IPS-20b (cell line): ENCODE measurements around the gene SELENOI.
"Not testable (repeated sequence)": the region's sequence is repeated elsewhere in the genome, so short reads cannot be mapped to it uniquely, and the experiment has no call there.

ENCODE experiments used
- H3K27ac ChIP-seq: one replicate; pipeline ENCODE4 v1.5.1; 2013; ENCODE audit warnings: low read length
- H3K27me3 ChIP-seq: 2 replicates; pipeline ENCODE4 v1.6.1; 2013; ENCODE audit warnings: mild to moderate bottlenecking, low read length, inconsistent platforms; ENCODE audit not compliant: insufficient read depth
- H3K36me3 ChIP-seq: 2 replicates; pipeline ENCODE4 v1.6.1; 2013; ENCODE audit warnings: low read depth, mild to moderate bottlenecking, inconsistent platforms, low read length, moderate library complexity; ENCODE audit not compliant: insufficient read depth
- H3K4me1 ChIP-seq: 2 replicates; pipeline ENCODE4 v1.6.1; 2013; ENCODE audit warnings: mild to moderate bottlenecking, control low read depth, inconsistent platforms, low read length, moderate library complexity; ENCODE audit not compliant: insufficient read depth
- H3K4me3 ChIP-seq: 2 replicates; pipeline ENCODE4 v1.5.1; 2013; ENCODE audit warnings: mild to moderate bottlenecking, low read length, inconsistent platforms
- H3K9ac ChIP-seq: 2 replicates; pipeline ENCODE4 v1.6.1; 2013; ENCODE audit warnings: low read depth, mild to moderate bottlenecking, inconsistent platforms, low read length, moderate library complexity
- H3K9me3 ChIP-seq: 2 replicates; pipeline ENCODE4 v1.6.1; 2013; ENCODE audit warnings: mild to moderate bottlenecking, low read depth, low read length, inconsistent platforms; ENCODE audit not compliant: insufficient read depth

The SELENOI gene

DNA sequence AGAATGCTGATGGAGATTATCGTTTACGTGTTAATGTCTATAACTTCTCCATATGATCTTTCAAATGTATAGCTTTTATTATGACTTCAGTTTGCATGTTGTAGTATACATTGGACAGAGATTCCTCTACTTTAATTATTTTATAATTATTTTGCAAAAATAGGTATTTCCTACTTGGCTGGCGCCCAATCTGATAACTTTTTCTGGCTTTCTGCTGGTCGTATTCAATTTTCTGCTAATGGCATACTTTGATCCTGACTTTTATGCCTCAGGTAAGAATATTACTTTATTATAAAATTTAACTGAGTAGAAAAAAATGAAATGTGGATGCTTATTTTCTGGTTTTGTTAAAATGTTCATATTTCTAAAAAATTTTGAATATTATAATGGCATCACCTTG is 18.7 kb downstream of the SELENOI start:
- H3K9me3 ChIP-seq: no peaks in the 10 kb centered on the region
- H3K9ac ChIP-seq: no peak overlapping the region
- H3K27ac ChIP-seq: no peak overlapping the region
- no peaks in the 10 kb centered on the region for H3K27me3 ChIP-seq
- no peak overlapping the region for H3K4me3 ChIP-seq
- peaks cover 45% of the 10 kb centered on the region for H3K36me3 ChIP-seq
- H3K4me1 ChIP-seq: no peaks in the 10 kb centered on the region

DNA sequence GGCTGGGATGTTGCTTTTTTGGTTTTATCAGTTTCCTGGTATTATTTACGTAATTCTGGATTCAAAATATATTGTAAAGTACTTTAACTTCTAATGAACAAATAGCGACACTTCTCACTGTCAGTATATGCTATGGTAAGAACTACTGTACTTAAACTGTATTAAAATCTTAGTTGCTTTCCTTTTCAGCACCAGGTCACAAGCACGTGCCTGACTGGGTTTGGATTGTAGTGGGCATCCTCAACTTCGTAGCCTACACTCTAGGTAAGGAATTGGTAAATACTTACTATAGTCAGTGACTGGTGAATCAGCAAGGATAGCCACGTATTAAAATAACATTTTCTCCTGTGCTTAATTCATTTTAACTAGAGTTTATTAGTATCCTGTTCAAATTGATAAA is 21.0 kb downstream of the SELENOI start:
- H3K36me3 ChIP-seq: peaks cover 46% of the 10 kb centered on the region
- H3K9ac ChIP-seq: no peak overlapping the region
- H3K27me3 ChIP-seq: no peaks in the 10 kb centered on the region
- no peaks in the 10 kb centered on the region for H3K4me1 ChIP-seq
- no peaks in the 10 kb centered on the region for H3K9me3 ChIP-seq
- H3K27ac ChIP-seq: no peak overlapping the region
- H3K4me3 ChIP-seq: no peak overlapping the region

DNA sequence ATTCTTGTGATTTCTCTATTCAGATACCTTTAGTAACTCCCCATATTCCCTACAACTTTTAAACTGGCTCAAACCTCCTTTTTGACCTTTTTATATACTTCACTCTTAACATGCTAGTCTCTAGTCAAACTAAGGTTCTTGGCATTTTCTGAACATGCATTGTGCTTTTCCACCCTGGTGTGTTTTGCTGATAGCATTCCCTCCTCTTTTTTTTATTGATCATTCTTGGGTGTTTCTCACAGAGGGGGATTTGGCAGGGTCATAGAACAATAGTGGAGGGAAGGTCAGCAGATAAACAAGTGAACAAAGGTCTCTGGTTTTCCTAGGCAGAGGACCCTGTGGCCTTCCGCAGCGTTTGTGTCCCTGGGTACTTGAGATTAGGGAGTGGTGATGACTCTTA is 23.7 kb downstream of the SELENOI start:
- H3K36me3 ChIP-seq: peaks cover 72% of the 10 kb centered on the region
- not testable (repeated sequence) for H3K4me1 ChIP-seq, H3K27ac ChIP-seq, H3K27me3 ChIP-seq, H3K4me3 ChIP-seq, H3K9me3 ChIP-seq, H3K9ac ChIP-seq

DNA sequence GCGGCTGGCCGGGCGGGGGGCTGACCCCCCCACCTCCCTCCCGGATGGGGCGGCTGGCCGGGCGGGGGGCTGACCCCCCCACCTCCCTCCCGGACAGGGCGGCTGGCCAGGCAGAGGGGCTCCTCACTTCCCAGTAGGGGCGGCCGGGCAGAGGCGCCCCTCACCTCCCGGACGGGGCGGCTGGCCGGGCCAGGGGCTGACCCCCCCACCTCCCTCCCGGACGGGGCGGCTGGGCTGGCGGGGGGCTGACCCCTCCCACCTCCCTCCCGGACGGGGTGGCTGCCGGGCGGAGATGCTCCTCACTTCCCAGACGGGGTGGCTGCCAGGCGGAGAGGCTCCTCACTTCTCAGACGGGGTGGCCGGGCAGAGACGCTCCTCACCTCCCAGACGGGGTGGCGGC is 25.0 kb downstream of the SELENOI start:
- not testable (repeated sequence) for H3K4me3 ChIP-seq, H3K9me3 ChIP-seq, H3K27me3 ChIP-seq, H3K9ac ChIP-seq, H3K4me1 ChIP-seq, H3K27ac ChIP-seq
- peaks cover 74% of the 10 kb centered on the region for H3K36me3 ChIP-seq

DNA sequence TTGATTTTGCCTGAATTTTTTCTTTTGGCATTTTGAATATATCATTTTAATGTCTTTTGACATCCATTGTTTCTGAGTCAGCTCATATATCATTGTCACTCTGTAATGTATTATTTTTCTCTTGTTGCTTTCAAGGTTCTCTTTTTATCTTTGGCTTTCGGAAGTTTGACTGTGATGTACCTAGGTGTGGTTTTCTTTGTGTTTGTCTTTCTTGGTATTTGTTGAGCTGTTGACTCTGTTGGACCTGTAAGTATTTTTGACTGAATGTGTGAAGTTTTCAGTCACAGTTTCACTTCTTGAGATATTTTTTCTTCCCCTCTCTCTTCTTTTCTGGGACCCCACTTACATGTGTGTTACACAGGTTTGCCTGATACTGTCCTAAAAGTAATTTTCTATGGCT is 30.9 kb downstream of the SELENOI start:
- no peak overlapping the region for H3K4me3 ChIP-seq
- H3K9me3 ChIP-seq: no peaks in the 10 kb centered on the region
- H3K36me3 ChIP-seq: peaks cover 69% of the 10 kb centered on the region
- no peak overlapping the region for H3K9ac ChIP-seq
- H3K27ac ChIP-seq: no peak overlapping the region
- no peaks in the 10 kb centered on the region for H3K4me1 ChIP-seq
- no peaks in the 10 kb centered on the region for H3K27me3 ChIP-seq

DNA sequence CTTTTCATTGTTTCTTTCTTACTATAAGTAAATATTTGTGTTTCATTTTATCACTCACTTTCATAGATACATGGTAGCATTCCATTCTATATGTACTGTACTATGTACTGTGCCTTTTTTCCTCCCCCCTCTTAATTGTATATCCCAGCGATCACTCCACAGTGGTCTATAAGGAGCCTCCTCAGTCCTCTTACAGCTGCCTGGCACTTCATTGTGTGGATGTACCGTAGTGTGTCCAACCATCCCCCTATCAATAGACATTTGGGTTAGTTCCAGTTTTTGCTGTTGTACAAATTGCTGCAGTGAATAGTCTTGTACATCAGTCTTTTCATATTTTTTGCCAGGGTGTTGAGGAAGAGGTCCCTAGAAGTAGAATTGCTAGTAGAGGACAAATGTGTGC is 34.3 kb downstream of the SELENOI start:
- Histone ChIP-seq H3K27ac (no peak overlapping the region), H3K4me3 (no peak overlapping the region), H3K9ac (no peak overlapping the region), H3K27me3 (no peaks in the 10 kb centered on the region), H3K4me1 (no peaks in the 10 kb centered on the region), H3K9me3 (no peaks in the 10 kb centered on the region), H3K36me3 (peaks cover 60% of the 10 kb centered on the region)

DNA sequence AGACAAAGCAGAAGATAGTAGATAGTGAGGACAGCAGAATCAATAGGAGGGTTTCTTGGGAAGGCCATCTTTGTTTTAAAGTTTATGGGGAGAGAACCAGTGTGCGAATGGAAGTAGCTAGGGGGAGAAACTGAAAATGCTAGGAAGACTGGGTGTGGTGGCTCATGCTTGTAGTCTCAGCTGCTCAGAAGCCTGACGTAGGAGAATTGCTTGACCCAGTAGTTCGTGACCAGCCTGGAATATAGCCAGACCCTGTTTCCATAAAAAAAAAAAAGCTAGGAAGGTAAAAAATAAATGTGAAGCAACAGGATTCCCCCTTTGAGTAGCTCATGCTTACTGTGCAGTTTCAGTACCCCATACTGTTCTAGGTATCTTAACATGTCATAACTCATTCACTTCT is 36.6 kb downstream of the SELENOI start:
- Histone ChIP-seq H3K36me3 (peaks cover 70% of the 10 kb centered on the region), H3K9me3 (no peaks in the 10 kb centered on the region), H3K27ac (no peak overlapping the region), H3K27me3 (no peaks in the 10 kb centered on the region), H3K4me1 (no peaks in the 10 kb centered on the region), H3K4me3 (no peak overlapping the region), H3K9ac (no peak overlapping the region)

DNA sequence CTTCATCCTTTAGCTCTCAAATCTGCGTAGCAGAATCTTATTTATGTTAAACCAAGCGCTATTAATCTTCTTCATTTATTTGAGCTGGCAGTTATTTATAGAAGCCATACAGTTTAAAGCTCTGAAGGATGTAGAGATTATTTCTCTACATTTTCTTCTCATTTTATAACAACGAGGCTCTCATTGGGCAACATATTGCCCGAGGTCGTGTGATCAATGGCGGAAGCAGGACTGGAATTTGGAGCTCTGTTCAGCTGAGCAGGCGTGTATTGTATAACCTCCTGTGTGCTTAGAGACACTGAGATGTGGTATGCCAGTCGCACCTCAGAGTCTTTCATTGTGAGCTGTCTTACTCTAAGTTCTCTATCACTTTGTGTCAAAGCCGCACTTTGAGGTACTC is 38.2 kb downstream of the SELENOI start:
- H3K9ac ChIP-seq: no peak overlapping the region
- H3K36me3 ChIP-seq: peaks cover 77% of the 10 kb centered on the region
- H3K27me3 ChIP-seq: no peaks in the 10 kb centered on the region
- no peaks in the 10 kb centered on the region for H3K9me3 ChIP-seq
- no peak overlapping the region for H3K4me3 ChIP-seq
- H3K27ac ChIP-seq: no peak overlapping the region
- H3K4me1 ChIP-seq: no peaks in the 10 kb centered on the region

DNA sequence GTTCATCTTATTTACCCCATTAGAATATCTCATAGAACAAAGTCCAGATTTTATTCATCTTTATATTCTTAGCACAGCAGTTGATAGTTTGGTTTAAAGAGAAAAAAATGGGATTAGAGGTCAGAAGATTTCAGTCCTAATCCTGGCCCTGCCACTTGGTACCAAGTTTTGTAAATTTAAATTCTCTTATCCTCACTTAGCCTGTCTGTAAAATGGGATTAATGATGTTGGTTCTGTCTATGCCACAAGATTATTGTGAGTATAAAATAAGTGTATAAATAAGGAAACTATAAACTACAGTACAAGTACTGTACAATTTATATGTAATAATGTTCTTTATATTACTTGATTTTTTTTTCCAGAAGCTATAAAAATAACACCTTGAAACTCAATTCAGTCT is 38.7 kb downstream of the SELENOI start:
- Histone ChIP-seq H3K9me3 (no peaks in the 10 kb centered on the region), H3K4me3 (no peak overlapping the region), H3K27me3 (no peaks in the 10 kb centered on the region), H3K36me3 (peaks cover 81% of the 10 kb centered on the region), H3K4me1 (no peaks in the 10 kb centered on the region), H3K9ac (no peak overlapping the region), H3K27ac (no peak overlapping the region)

DNA sequence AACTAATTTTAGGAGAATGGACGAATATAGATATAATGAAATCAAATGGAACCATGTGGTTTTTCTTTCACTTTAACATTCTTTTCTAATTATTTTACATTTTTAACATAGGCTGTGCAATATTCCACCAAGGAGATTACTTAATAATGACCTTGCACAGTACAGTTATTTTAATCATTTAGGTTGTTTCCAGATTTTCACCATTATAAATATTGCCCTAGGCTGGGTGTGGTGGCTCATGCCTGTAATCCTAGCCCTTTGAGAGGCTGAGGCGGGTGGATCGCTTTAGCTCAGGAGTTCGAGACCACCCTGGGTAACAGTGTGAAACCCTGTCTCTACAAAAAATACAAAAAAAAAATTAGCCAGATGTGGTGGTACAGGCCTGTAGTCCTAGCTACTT is 41.2 kb downstream of the SELENOI start:
- peaks cover 85% of the 10 kb centered on the region for H3K36me3 ChIP-seq
- no peak overlapping the region for H3K4me3 ChIP-seq
- H3K27ac ChIP-seq: no peak overlapping the region
- H3K27me3 ChIP-seq: no peaks in the 10 kb centered on the region
- no peaks in the 10 kb centered on the region for H3K4me1 ChIP-seq
- H3K9ac ChIP-seq: no peak overlapping the region
- H3K9me3 ChIP-seq: no peaks in the 10 kb centered on the region

DNA sequence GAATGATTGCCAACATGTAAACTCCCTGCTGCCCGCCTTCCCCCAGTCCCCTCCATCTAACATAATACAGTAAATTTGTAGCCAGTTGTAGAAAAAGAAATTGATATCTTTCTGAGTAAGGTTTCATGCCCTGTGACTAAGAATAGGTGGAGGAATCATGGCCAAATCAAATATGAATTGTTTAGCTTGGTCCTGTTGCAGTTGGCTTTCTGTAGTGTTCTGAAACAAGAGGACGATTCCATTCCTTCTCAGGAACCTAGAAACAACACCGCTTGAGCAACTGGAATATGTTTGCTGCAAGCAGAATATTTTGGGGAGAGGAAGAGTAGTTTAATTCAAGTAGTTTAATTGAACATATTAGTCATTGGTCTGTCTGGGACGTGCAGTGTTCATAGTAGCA is 48.8 kb downstream of the SELENOI start:
- H3K9me3 ChIP-seq: no peaks in the 10 kb centered on the region
- peaks cover 34% of the 10 kb centered on the region for H3K36me3 ChIP-seq
- no peak overlapping the region for H3K27ac ChIP-seq
- H3K27me3 ChIP-seq: no peaks in the 10 kb centered on the region
- H3K4me1 ChIP-seq: no peaks in the 10 kb centered on the region
- no peak overlapping the region for H3K4me3 ChIP-seq
- no peak overlapping the region for H3K9ac ChIP-seq

DNA sequence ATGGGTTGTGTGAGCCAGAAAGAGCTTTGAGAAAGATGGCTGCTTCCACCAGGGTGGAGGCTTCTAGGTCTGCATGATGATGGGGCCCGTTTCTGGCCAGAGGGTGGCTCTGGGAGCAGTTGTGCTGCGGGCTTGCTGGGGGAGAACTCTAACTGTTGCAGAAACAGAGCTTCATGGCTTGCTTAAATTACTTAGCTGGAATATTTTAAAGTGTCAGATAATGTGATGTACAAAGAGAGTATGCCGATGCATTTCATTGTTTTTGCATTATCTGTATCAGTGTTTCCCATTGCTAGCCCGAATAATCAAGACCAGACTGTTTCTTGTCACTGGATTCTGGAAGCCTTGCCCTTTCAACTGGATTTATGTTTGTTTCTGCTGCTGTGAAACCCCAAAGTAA is 49.5 kb downstream of the SELENOI start:
- H3K36me3 ChIP-seq: peaks cover 27% of the 10 kb centered on the region
- no peak overlapping the region for H3K4me3 ChIP-seq
- no peak overlapping the region for H3K27ac ChIP-seq
- no peaks in the 10 kb centered on the region for H3K9me3 ChIP-seq
- no peaks in the 10 kb centered on the region for H3K4me1 ChIP-seq
- peaks cover 2% of the 10 kb centered on the region; the same call in 1 of the 2 replicates for H3K27me3 ChIP-seq
- no peak overlapping the region for H3K9ac ChIP-seq

DNA sequence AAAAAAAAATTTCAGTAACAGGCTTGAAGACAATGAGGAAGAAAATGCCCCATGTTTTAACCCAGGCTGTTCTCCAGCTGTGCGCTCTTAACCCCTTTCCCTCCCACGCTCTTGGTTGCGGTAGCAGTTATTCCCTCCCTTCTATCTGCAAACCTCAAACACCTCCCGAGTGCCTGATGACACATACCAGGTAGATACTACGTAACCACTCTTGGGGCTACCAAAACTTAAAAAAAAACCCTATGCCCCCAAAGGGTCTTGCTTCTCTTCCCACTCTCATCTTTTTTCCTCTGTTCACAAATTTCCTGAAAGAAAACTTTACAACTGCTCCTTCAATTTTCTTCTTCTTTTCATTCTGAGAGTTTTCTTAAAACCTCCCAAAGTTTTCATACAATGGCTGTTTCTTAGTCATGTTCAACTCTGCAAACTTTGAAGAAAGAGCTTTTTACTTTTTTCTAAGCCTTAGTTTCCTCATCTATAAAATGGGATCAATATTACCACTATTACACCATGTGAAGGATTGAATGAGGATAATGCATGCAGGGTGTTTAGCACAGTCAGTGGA is 50.9 kb downstream of the SELENOI start:
- Histone ChIP-seq H3K9me3 (no peaks in the 10 kb centered on the region), H3K9ac (no peak overlapping the region), H3K4me3 (no peak overlapping the region), H3K4me1 (no peaks in the 10 kb centered on the region), H3K27me3 (peaks cover 13% of the 10 kb centered on the region; the same call in 1 of the 2 replicates), H3K27ac (no peak overlapping the region), H3K36me3 (peaks cover 16% of the 10 kb centered on the region; the same call in 1 of the 2 replicates)
